HepG2 (cell line): Measurements from ENCODE around the gene CCDC34. TPM values are rescaled to one million over a fixed set of nuclear protein-coding genes. Genes with fewer than 3 reads are reported as not detected.
A peak's percentile ranks its signal among the peaks of the same experiment; 100 is the strongest.

Experiments used
- HDAC2 ChIP-seq: sonication (generic); formaldehyde crosslinking; IDR thresholded peaks from 2 replicates; pipeline ENCODE4 v1.4.0; 2020; ENCODE audit warnings: missing genetic modification reagents
- HIC2 ChIP-seq: sonication (generic); formaldehyde crosslinking; IDR thresholded peaks from 2 replicates; pipeline ENCODE4 v1.9.0; 2022; ENCODE audit warnings: low read depth, missing genetic modification reagents
- ISL2 ChIP-seq: sonication (generic); formaldehyde crosslinking; IDR thresholded peaks from 2 replicates; pipeline ENCODE4 v1.5.0; 2020; ENCODE audit warnings: missing genetic modification reagents
- NR2F2 ChIP-seq: IDR thresholded peaks from 2 replicates; pipeline ENCODE4 v1.6.1; 2012; ENCODE audit warnings: low read depth, inconsistent platforms, borderline replicate concordance
- POLR2A ChIP-seq, 2 experiments: IDR thresholded peaks; 2 replicates each; pipeline ENCODE4 v1.6.1; 2011; ENCODE audit warnings: low read depth in 2 of 2, low read length in 2 of 2, mild to moderate bottlenecking in 1 of 2, moderate library complexity in 1 of 2; ENCODE audit not compliant: insufficient read depth in 1 of 2
- SAP130 ChIP-seq: IDR thresholded peaks from 2 replicates; pipeline ENCODE4 v1.6.1; 2016; ENCODE audit warnings: low read depth
- SMARCE1 ChIP-seq: fragments of 450-650 bp; IDR thresholded peaks from 2 replicates; pipeline ENCODE4 v1.6.1; 2017; ENCODE audit warnings: borderline replicate concordance
- TARDBP ChIP-seq: sonication (generic); formaldehyde crosslinking; IDR thresholded peaks from 2 replicates; pipeline ENCODE4 v1.8.0; 2022; ENCODE audit warnings: mild to moderate bottlenecking, missing genetic modification reagents
- TCF12 ChIP-seq, 2 experiments: fragments of 450-650 bp in 1 of 2; sonication (generic) in 1 of 2; formaldehyde crosslinking in 1 of 2; IDR thresholded peaks; 2 replicates each; pipeline versions ENCODE4 v1.6.1 to v1.8.0; 2017 to 2022; ENCODE audit warnings: antibody characterized with exemption in 1 of 2, mild to moderate bottlenecking in 1 of 2, missing genetic modification reagents in 1 of 2, moderate library complexity in 1 of 2
- ZNF407 ChIP-seq: sonication (generic); formaldehyde crosslinking; IDR thresholded peaks from one replicate; pipeline ENCODE4 v1.5.1; 2020; ENCODE audit warnings: mild to moderate bottlenecking, missing genetic modification reagents; ENCODE audit errors: not compliant biosample characterization
- ZNF609 ChIP-seq: sonication (generic); formaldehyde crosslinking; IDR thresholded peaks from 2 replicates; pipeline ENCODE4 v1.4.0; 2020; ENCODE audit warnings: mild to moderate bottlenecking, missing genetic modification reagents, borderline replicate concordance
- polyA plus RNA-seq, 8 experiments: library from polyadenylated mRNA; depleted of rRNA in 3 of 8; stranded (reverse) in 7 of 8; unstranded in 1 of 8; fragments of >200 nt; fragmentation: Illumina TruSeq in 4 of 8; extraction: Trizol in 4 of 8; gene quantifications; 2 replicates each; pipeline versions ENCODE4 v1.2.1 to v1.2.3, GENCODE V29; 2011 to 2016; ENCODE audit warnings: low read depth in 4 of 8, missing spikeins in 1 of 8, mixed read lengths in 1 of 8; ENCODE audit not compliant: insufficient read depth in 1 of 8
- total RNA-seq, 5 experiments: library from RNA; depleted of rRNA; stranded (reverse); fragments of >200 nt; fragmentation: Illumina TruSeq; extraction: Trizol; gene quantifications; 2 replicates each; pipeline ENCODE4 v1.2.3, GENCODE V29; 2016; ENCODE audit warnings: low read depth in 1 of 5

The CCDC34 gene
- total and polyA plus RNA-seq, 2 of the 13 experiments (the other 11 are each of a cell fraction or from before 2014, with no cell fraction given) = 7.6 to 34.3 TPM

- TF ChIP-seq ZNF609 (CRISPR knock-in tag) = peak; percentile 87
- no peak for TF ChIP-seq ZNF407 (CRISPR knock-in tag)
- TF ChIP-seq SAP130 (CRISPR knock-in tag) = peak; percentile 80
- TF ChIP-seq TARDBP (CRISPR knock-in tag) = peak; percentile 57; the same call in 1 of the 2 replicates
- TF ChIP-seq HIC2 (CRISPR knock-in tag) = peak; percentile 42; the same call in 1 of the 2 replicates
- peak; percentile 72 for TF ChIP-seq HDAC2 (CRISPR knock-in tag)
- peak; percentile 72 for TF ChIP-seq ISL2 (CRISPR knock-in tag)
- TF ChIP-seq POLR2A (IDR thresholded peaks at IDR 0.05; ENCODE audit: insufficient read depth in 1 of 2, low read depth in 2 of 2, low read length in 2 of 2) = no peak
- TF ChIP-seq NR2F2 = peak; percentile 77
- 0 out of 2 replicates have a peak, but pooled peaks have one; percentile 2 for TF ChIP-seq SMARCE1
- no peak for TF ChIP-seq TCF12 (IDR thresholded peaks at IDR 0.05)
- TF ChIP-seq TCF12 (CRISPR knock-in tag; IDR thresholded peaks at IDR 0.05) = 0 out of 2 replicates have a peak, but pooled peaks have one; percentile 40
These were observed 38.9 kb upstream of the CCDC34 start (continued) for GRCh38 chr11:27401833-27402316.
